Islet precursor cell (in vitro differentiated cells): ENCODE measurements around the gene DNAH14.
"Not testable (repeated sequence)": the region's sequence is repeated elsewhere in the genome, so short reads cannot be mapped to it uniquely, and the experiment has no call there.

Source experiments
- DNase-seq: peaks from one replicate; pipeline ENCODE4 v3.0.0-alpha.2; 2018

DNAH14 gene

GRCh38 chr1:225159793-225160192 lies 230.3 kb downstream of the DNAH14 start:
- no peak for DNase-seq

DNA sequence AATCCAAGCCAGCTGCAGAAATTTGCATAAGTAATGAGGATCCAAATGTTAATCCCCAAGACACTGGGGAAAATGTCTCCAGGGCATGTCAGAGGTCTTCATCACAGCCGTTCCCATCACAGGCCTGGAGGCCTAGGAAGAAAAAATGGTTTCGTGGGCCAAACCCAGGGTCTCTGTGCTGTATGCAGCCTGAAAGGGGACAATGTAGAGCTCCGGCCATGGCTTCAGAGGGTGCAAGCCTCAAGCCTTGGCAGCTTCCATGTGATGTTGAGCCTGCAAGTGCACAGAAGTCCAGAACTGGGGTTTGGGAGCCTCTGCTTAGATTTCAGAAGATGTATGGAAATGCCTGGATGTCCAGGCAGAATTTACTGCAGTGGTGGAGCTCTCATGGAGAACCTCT lies 247.9 kb downstream of the DNAH14 start:
- not testable (repeated sequence) for DNase-seq

DNA sequence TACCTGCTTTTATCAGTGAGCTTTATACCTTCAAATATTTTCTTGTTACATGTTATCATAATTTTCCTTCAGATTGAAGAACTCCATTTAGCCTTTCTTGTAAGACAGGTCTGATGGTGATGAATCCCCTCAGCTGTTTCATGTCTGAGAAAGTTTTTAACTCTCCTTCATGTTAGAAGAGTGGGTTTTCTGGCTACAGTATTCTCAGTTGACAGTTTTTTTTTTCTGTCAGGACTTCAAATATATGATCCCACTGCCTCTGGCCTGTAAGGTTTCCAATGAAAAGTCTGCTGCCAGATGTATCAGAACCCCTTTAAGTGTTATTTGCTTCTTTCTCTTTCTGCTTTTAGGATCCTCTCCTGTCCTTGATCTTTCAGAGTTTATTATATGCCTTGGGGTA lies 250.2 kb downstream of the DNAH14 start:
- no peak for DNase-seq

DNA sequence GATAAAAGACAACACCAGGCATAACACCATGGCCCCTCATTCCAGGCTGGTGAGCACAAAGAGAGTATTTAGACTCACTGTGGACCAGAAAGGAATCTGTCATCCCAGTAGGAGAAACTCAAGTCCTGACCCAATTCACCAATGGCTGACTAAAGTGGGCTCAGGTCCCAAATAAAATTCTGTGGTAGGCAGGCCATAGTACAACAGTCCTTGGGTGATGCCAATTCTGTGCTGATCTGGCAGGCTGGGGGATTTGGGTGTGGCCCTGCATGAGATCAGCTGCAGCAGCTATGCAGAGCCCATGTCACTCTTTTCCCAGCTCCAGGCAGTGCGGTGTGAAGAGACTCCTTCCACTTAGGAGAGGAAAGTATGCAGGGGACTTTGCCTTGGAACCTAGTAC lies 253.2 kb downstream of the DNAH14 start:
- no peak for DNase-seq

- no peak for DNase-seq
Observed at GRCh38 chr1:225191199-225191753, 261.8 kb downstream of the DNAH14 start.

DNA sequence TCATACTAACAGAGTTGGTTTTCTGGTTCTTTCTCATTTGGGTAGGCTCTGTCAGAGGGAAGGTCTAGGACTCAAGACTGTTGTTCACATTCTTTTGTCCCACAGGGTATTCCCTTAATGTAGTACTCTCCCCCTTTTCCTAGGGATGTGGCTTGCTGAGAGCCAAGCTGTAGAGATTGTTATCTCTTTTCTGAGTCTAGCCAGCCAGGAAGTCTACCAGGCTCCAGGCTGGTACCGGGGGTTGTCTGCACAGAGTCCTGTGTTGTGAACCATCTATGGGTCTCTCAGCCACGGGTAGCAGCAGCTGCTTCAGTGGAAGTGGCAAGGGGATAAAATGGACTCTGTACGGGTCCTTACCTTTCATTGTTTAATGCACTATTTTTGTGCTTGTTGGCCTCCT lies 272.0 kb downstream of the DNAH14 start:
- DNase-seq, result peak; percentile 76

DNA sequence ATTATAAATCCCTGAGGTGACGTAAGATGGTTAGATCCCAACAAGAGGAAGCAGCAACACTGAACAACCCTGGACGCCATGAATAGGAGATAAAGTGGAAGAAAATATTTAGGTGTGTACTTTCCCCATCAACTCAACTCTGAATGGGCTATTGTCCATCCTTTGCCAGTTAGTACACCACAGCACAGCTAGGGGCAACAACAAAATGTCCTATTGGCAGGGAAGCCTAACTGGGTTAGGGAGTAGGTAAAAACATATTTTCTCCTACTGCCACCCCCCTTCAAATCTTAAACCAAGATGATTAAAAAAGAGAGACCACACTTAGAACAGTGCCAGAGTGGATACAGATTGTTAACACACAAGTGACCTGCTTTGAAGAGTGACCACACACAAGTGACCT lies 278.3 kb downstream of the DNAH14 start:
- no peak for DNase-seq

DNA sequence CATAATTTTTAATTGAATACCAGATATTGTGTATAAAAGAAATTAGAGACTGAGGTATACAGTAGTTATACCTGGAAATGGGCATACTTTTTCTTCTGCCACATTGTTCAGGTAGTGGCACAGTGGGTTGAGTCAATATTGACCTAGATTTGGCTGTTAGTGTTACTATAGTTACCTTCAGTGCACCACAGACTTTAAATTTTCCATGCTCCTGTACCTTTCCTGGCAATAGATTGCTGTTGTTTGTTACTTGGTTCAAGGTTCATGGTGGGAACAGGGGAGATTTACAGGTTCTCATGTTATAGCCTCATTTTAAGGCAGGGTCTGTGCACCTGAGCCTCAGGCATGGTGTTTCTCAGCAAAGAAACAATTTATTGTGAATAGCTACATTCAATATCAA lies 279.7 kb downstream of the DNAH14 start:
- no peak for DNase-seq

- DNase-seq, result not testable (repeated sequence)
Observed at GRCh38 chr1:225210180-225210579, 280.7 kb downstream of the DNAH14 start.

DNA sequence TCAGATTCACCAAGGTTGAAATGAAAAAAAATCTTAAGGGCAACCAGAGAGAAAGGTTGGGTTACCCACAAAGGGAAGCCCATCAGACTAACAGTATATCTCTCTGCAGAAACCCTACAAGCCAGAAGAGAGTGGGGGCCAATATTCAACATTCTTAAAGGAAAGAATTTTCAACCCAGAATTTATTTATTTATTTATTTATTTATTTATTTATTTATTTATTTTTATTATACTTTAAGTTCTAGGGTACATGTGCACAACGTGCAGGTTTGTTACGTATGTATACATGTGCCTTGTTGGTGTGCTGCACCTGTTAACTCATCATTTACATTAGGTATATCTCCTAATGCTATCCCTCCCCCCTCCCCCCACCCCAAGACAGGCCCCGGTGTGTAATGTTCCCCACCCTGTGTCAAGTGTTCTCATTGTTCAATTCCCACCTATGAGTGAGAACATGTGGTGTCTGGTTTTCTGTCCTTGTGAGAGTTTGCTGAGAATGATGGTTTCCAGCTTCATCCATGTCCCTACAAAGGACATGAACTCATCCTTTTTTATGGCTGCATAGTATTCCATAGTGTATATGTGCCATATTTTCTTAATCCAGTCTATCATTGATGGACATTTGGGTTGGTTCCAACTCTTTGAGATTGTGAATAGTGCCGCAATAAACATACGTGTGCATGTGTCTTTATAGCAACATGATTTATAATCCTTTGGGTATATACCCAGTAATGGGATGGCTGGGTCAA lies 282.4 kb downstream of the DNAH14 start:
- DNase-seq, result not testable (repeated sequence)

DNA sequence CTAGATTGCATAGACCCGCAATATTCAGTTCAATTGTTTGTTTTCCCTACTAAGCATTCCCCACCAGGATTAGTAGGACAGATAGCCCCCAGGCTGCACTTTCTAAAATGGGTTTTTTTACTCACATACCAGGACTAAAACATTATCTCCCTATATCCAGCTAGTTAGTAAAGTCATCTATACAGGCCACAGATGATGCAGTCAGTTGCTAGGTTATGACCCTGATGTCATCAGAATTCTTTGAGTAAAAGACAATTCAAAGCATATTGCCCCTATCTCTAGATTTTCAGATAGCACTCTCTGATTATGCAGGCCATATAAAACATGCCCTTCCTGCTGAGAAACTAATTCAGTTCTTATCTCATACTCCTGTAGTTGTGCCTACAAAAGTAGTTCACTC lies 294.8 kb downstream of the DNAH14 start:
- DNase-seq, result no peak

- no peak for DNase-seq
Observed at GRCh38 chr1:225225681-225226080, 296.2 kb downstream of the DNAH14 start.

- peak; percentile 61 for DNase-seq
Observed at GRCh38 chr1:225228871-225229303, 299.4 kb downstream of the DNAH14 start.

DNA sequence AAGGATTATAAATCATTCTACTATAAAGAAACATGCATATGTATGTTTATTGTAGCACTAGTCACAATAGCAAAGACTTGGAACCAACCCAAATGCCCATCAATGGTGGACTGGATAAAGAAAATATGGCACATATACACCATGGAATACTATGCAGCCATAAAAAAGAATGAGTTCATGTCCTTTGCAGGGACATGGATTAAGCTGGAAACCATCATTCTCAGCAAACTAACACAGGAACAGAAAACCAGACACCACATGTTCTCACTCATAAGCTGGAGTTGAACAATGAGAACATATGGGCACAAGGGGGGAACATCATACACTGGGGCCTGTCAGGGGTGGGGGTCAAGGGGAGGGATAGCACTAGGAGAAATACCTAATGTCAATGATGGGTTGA lies 300.0 kb downstream of the DNAH14 start:
- DNase-seq, result not testable (repeated sequence)

DNA sequence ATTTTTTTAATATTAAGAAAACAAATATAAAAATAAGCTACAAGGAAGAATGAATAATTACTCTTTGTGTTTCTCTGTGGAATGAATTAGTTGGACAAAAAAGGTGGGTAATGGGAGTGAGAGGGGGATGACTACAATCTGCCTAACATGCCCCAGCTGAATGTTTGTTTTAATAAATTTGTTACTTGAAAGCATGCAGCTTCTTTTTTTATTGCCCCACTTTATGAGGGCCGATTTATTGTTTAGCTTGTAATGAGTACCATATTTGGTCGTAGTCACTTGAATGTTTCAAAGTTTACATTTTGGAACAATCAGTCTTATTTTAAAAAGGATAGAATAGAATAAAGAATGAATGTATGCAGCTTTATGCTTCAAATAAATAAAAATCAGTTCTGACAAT lies 301.0 kb downstream of the DNAH14 start:
- no peak for DNase-seq

DNA sequence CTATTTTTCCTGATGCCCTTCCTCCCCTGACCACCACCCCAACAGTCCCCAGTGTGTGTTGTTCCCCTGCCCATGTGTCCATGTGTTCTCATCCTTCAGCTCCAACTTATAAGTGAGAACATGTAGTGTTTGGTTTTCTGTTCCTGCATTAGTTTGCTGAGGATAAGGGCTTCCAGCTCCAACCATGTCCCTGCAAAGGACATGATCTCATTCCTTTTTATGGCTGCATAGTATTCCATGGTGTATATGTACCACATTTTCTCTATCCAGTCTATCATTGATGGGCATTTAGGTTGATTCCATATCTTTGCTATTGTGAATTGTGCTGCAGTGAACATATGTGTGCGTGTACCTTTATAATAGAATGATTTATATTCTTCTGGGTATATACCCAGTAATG lies 303.5 kb downstream of the DNAH14 start:
- DNase-seq, result not testable (repeated sequence)

GRCh38 chr1:225242611-225243010 lies 313.1 kb downstream of the DNAH14 start:
- DNase-seq, result no peak

- no peak for DNase-seq
Observed at GRCh38 chr1:225250432-225250831, 321.0 kb downstream of the DNAH14 start.

DNA sequence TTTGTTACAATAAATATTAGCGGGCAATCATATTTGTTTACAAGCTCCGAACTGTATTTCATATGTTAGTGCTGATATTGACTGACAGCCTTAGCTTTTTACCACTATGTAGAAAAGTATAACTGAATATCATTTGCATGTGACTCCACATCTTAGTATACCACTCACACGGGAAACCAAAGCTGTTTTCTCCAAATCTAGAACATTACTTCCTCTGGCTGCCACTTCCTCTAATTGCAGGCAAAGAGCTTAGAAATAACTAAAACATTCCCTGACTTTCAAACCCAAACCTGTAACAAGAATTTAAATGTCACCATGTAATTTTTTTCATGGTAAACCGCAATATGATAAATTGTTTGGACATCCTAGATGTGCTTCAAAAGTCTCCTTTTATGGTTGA lies 323.7 kb downstream of the DNAH14 start:
- no peak for DNase-seq

GRCh38 chr1:225253784-225254183 lies 324.3 kb downstream of the DNAH14 start:
- no peak for DNase-seq

- no peak for DNase-seq
Observed at GRCh38 chr1:225254676-225255075, 325.2 kb downstream of the DNAH14 start.

DNA sequence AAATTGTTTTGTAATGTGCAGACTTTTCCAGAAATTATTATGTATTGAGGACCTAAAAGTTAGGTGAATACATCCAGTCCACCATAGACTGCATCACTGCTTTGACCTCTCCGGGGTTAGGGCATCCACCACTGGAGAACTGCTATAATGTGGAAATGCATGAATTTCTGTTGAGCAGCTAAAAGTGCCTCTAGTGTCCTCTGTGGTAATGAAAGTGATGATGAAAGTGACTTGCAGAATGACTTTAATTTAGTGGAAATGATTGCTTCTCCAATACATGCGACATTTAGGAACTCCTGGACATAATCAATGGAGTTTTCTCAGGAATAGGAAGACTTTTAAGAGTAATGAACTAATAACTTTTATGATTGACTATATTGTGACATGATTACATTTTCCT lies 327.6 kb downstream of the DNAH14 start:
- DNase-seq, result no peak

GRCh38 chr1:225258811-225259210 lies 329.3 kb downstream of the DNAH14 start:
- DNase-seq, result no peak

- DNase-seq, result no peak
Observed at GRCh38 chr1:225259542-225259941, 330.1 kb downstream of the DNAH14 start.

DNA sequence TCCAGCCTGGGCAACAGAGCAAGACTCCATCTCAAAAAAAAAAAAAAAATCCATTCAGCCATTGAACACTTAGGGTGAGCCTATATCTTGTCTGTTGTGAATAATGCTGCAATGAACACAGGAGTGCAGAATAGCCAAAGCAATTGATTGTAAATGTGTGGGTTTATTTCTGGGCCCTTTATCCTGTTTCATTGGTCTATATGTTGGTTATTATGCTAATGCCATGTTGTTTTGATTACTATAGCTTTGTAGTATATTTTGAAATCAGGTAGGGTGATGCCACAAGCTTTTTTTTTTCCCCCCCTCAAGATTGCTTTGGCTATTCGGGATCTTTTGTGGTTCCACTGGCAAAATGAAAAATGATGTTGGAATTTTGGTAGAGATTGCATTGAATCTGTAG lies 330.8 kb downstream of the DNAH14 start:
- no peak for DNase-seq
